Vagina (tissue), 2 donors: ENCODE data around the gene CYP27C1.

Experiments used
- POLR2AphosphoS5 ChIP-seq, 2 donors: sonication (generic); formaldehyde crosslinking; IDR thresholded peaks; one replicate each; pipeline ENCODE4 v1.9.0; 2017; ENCODE audit warnings: antibody characterized with exemption in 2 of 2, mild to moderate bottlenecking in 2 of 2, low read depth in 1 of 2; ENCODE audit not compliant: insufficient read depth in 1 of 2
- TF ChIP-seq, protein P1 (sequence below), 3 experiments: fragments of 450-650 bp in 2 of 3; fragments of 200-600 bp in 1 of 3; sonication (generic) in 1 of 3; IDR thresholded peaks; one replicate each; pipeline ENCODE4 v1.5.1; 2017 to 2019; ENCODE audit warnings: antibody characterized with exemption in 3 of 3, mild to moderate bottlenecking in 2 of 3, moderate library complexity in 2 of 3

DNA sequence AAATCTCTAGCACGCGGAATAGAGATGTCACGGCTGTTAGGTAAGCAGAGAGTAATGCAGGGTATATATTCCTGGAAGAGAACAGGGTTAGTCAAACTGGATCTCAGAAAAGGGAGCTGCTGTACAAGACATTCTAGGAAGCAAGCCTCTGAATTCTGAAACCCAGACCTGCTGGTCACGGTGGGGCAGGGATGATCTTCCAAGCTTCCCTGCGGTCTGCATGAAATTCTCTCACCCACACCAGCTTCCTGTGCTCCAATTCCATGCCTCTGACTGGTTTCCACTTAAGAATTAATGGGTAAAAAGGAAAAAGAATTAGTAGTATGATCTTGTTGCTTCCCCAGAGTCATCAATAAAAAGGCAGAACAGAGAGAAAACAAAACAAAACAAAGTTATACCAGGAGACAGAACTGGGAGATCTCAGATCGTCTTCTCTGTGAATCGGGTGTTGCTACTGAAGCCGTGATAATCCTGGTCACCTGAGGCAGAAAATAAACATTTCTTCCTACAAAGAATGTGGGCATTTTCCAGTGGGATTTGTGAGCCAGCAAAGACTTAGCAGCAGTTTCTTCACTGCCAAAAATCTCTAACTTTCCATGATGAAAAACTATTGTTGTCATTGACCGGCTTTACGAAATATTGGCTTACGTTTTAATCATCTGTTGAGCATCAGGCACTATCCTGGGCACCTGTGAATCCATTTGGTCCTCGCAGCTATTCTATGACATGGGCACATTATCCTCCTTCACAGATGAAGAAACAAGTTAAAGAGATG lies 5.3 kb upstream of the CYP27C1 start:
- TF ChIP-seq, protein P1, sequence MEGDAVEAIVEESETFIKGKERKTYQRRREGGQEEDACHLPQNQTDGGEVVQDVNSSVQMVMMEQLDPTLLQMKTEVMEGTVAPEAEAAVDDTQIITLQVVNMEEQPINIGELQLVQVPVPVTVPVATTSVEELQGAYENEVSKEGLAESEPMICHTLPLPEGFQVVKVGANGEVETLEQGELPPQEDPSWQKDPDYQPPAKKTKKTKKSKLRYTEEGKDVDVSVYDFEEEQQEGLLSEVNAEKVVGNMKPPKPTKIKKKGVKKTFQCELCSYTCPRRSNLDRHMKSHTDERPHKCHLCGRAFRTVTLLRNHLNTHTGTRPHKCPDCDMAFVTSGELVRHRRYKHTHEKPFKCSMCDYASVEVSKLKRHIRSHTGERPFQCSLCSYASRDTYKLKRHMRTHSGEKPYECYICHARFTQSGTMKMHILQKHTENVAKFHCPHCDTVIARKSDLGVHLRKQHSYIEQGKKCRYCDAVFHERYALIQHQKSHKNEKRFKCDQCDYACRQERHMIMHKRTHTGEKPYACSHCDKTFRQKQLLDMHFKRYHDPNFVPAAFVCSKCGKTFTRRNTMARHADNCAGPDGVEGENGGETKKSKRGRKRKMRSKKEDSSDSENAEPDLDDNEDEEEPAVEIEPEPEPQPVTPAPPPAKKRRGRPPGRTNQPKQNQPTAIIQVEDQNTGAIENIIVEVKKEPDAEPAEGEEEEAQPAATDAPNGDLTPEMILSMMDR (IDR thresholded peaks at IDR 0.05): no peak
- TF ChIP-seq POLR2AphosphoS5 (IDR thresholded peaks at IDR 0.05; ENCODE audit: insufficient read depth in 1 of 2, low read depth in 1 of 2): no peak
